KMS-11 (cell line): Measurements from ENCODE around the gene TESMIN.

ENCODE experiments used
- H2AFZ ChIP-seq: fragments of 200-600 bp; sonication (generic); 2 replicates; pipeline ENCODE4 v1.6.1; 2016; ENCODE audit warnings: antibody characterized with exemption, mixed run types, low read depth
- H3K27ac ChIP-seq: fragments of 200-600 bp; sonication (generic); 2 replicates; pipeline ENCODE4 v1.6.1; 2016; ENCODE audit warnings: mild to moderate bottlenecking, mixed run types
- H3K27me3 ChIP-seq: fragments of 200-600 bp; sonication (generic); 2 replicates; pipeline ENCODE4 v1.6.1; 2017; ENCODE audit warnings: mild to moderate bottlenecking, low read depth, mixed run types, moderate library complexity; ENCODE audit not compliant: insufficient read depth
- H3K36me3 ChIP-seq: fragments of 200-600 bp; sonication (generic); 2 replicates; pipeline ENCODE4 v1.6.1; 2017; ENCODE audit warnings: mild to moderate bottlenecking, mixed run types; ENCODE audit not compliant: insufficient read depth
- H3K4me1 ChIP-seq: fragments of 200-600 bp; sonication (generic); 2 replicates; pipeline ENCODE4 v1.6.1; 2016; ENCODE audit warnings: mild to moderate bottlenecking, low read depth, mixed run types; ENCODE audit not compliant: poor library complexity, severe bottlenecking
- H3K4me2 ChIP-seq: fragments of 200-600 bp; sonication (generic); 2 replicates; pipeline ENCODE4 v1.7.0; 2016; ENCODE audit warnings: mild to moderate bottlenecking, mixed run types
- H3K4me3 ChIP-seq: fragments of 200-600 bp; sonication (generic); IDR thresholded peaks from 2 replicates; pipeline ENCODE4 v1.6.1; 2017; ENCODE audit warnings: low read depth, low read length, mixed read lengths; ENCODE audit not compliant: insufficient read depth
- H3K79me2 ChIP-seq: fragments of 200-600 bp; sonication (generic); 2 replicates; pipeline ENCODE4 v1.6.1; 2016; ENCODE audit warnings: low read depth, mixed run types; ENCODE audit not compliant: insufficient read depth
- H3K9ac ChIP-seq: fragments of 200-600 bp; sonication (generic); 2 replicates; pipeline ENCODE4 v1.6.1; 2016; ENCODE audit warnings: mild to moderate bottlenecking, mixed run types
- H4K20me1 ChIP-seq: fragments of 200-600 bp; sonication (generic); 2 replicates; pipeline ENCODE4 v1.6.1; 2016; ENCODE audit warnings: mild to moderate bottlenecking, mixed run types; ENCODE audit not compliant: insufficient read depth
- TF ChIP-seq, protein P1 (sequence below): fragments of 200-600 bp; sonication (generic); conservative IDR thresholded peaks from 2 replicates; pipeline ENCODE4 v1.6.1; 2017; ENCODE audit warnings: low read depth, mild to moderate bottlenecking, antibody characterized with exemption, low read length, moderate library complexity, mixed read lengths

Gene TESMIN

DNA sequence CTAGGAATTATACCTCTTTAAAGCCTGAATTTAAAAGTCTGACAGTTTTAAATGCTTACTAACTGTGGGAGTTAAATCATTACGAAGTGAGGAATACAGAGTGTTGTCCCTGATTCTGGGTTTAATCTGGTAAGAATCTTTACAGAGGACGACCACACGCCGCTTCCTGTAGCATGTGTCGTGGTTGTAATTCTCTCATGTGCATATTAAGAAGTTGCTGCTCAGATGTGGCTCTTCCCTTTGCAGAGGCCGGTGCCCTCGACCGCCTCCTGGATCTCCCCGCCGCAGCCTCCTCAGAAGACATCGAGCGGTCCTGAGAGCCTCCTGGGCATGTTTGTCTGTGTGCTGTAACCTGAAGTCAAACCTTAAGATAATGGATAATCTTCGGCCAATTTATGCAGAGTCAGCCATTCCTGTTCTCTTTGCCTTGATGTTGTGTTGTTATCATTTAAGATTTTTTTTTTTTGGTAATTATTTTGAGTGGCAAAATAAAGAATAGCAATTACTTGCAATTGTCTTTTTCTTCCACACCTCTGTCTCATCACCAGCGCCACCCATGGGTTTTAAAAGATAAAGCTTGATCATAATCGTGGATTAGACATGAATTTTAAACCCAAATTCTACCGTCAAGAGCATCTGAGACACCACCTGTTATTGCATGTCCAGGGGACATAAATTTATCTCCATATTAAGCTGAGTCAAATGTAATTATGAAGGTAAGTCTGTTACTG lies 60.5 kb downstream of the TESMIN start:
- Histone ChIP-seq H3K4me2 (no peak overlapping the region), H3K36me3 (no peaks in the 10 kb centered on the region)

DNA sequence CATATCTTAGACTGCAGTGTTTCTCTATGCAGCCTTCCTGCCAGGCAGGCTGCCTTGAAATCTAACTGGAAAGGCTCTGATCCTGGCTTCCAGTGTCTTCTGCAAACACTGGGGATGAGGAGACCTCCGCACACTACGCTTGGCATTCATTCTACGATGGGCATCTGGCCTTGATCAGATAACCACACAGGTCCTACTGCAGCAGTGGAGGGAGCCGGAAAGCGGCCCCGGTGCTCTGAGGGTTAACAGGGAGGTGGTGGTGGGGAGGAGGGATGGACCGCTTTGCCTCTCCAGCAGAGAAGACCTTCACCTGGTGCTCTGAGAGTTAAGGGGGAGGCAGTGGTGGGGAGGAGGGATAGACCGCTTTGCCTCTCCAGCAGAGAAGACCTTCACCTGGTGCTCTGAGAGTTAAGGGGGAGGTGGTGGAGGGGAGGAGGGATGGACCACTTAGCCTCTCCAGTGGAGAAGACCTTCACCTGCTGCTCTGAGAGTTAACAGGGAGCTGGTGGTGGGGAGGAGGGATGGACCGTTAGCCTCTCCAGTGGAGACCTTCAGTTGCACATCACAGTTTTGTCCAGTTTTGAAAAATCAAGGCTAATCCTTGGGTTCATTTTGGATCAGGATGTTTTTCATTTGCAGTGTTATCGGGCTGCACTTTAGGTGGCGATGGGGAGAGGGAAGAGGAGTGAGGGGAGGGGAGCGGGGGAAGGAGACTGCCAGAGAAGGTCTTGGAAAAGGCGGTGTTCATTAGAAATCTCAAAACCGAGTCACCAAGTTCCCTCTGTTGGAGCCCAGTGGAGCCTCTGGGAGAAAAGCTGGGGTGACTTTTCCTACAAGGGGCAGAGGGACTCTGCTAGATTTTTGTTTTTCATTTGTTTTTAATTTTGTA lies 61.3 kb downstream of the TESMIN start:
- Histone ChIP-seq H3K36me3 (no peaks in the 10 kb centered on the region), H3K27ac (no peak overlapping the region), H2AFZ (no peak overlapping the region), H3K4me2 (no peak overlapping the region), H3K79me2 (no peaks in the 10 kb centered on the region), H3K27me3 (peaks cover 26% of the 10 kb centered on the region), H3K9ac (no peak overlapping the region), H4K20me1 (no peaks in the 10 kb centered on the region), H3K4me1 (no peaks in the 10 kb centered on the region), H3K4me3 (no peak overlapping the region)
- TF ChIP-seq, protein P1, sequence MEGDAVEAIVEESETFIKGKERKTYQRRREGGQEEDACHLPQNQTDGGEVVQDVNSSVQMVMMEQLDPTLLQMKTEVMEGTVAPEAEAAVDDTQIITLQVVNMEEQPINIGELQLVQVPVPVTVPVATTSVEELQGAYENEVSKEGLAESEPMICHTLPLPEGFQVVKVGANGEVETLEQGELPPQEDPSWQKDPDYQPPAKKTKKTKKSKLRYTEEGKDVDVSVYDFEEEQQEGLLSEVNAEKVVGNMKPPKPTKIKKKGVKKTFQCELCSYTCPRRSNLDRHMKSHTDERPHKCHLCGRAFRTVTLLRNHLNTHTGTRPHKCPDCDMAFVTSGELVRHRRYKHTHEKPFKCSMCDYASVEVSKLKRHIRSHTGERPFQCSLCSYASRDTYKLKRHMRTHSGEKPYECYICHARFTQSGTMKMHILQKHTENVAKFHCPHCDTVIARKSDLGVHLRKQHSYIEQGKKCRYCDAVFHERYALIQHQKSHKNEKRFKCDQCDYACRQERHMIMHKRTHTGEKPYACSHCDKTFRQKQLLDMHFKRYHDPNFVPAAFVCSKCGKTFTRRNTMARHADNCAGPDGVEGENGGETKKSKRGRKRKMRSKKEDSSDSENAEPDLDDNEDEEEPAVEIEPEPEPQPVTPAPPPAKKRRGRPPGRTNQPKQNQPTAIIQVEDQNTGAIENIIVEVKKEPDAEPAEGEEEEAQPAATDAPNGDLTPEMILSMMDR = no peak

More for the DNA sequence above, 60.5 kb downstream of the TESMIN start:
- H3K27ac ChIP-seq = no peak overlapping the region
- H3K9ac ChIP-seq = no peak overlapping the region
- H4K20me1 ChIP-seq = no peaks in the 10 kb centered on the region
- TF ChIP-seq, protein P1 = no peak
- H3K27me3 ChIP-seq = peaks cover 24% of the 10 kb centered on the region
- no peaks in the 10 kb centered on the region for H3K4me1 ChIP-seq
- no peak overlapping the region for H3K4me3 ChIP-seq
- no peak overlapping the region for H2AFZ ChIP-seq
- no peaks in the 10 kb centered on the region for H3K79me2 ChIP-seq

DNA sequence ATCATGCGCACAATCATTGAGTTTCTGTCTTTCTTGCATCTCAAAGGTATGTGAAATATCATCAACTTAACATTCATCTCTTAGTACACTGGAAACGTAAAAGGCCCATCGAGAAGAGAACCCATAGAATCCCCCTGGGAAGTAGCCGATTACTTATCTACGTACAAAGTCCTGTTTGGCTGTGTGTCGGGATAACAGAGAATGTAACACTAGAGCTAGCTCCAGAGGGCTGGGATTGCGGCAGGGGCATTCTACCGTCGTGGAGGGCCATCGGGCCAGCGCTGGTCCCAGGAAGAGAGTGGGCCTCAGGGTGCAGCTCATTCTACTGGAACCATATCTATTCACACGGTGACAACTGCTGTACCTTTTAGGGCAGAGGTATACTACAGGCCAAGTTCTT lies 62.4 kb downstream of the TESMIN start:
- no peaks in the 10 kb centered on the region for H4K20me1 ChIP-seq
- H3K79me2 ChIP-seq = no peaks in the 10 kb centered on the region
- no peaks in the 10 kb centered on the region for H3K36me3 ChIP-seq
- no peak overlapping the region for H3K9ac ChIP-seq
- H3K27me3 ChIP-seq = peaks cover 26% of the 10 kb centered on the region
- TF ChIP-seq, protein P1 = no peak
- no peak overlapping the region for H2AFZ ChIP-seq
- H3K27ac ChIP-seq = no peak overlapping the region
- H3K4me2 ChIP-seq = no peak overlapping the region
- no peaks in the 10 kb centered on the region for H3K4me1 ChIP-seq
- H3K4me3 ChIP-seq = no peak overlapping the region

DNA sequence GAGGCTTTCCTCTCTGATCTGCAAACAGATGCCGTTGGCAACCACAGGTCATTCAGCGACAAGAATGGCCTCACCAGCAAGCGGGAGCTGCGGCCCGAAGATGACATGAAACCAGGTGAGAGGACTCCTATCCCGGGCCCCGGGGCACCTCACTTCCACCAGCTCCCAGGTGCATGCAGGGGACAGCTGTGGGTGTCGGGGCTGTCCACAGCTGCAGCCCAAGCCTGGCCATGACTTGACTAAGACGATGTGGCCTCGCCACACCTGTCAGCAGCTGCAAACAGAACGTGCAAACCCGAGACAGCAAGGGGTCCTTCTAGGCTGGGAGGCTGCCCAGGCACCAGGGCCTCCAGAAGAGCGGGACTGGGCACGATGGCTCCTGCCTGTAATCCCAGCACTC lies 63.3 kb downstream of the TESMIN start:
- H3K27me3 ChIP-seq = peaks cover 26% of the 10 kb centered on the region

More for the DNA sequence above, 63.3 kb downstream of the TESMIN start:
- no peak overlapping the region for H3K27ac ChIP-seq
- H3K4me2 ChIP-seq = no peak overlapping the region
- no peaks in the 10 kb centered on the region for H4K20me1 ChIP-seq
- no peak overlapping the region for H2AFZ ChIP-seq
- no peaks in the 10 kb centered on the region for H3K4me1 ChIP-seq
- no peaks in the 10 kb centered on the region for H3K36me3 ChIP-seq
- H3K9ac ChIP-seq = no peak overlapping the region
- H3K79me2 ChIP-seq = no peaks in the 10 kb centered on the region
- H3K4me3 ChIP-seq = no peak overlapping the region
- TF ChIP-seq, protein P1 = no peak
